H1 (cell line): ENCODE measurements around the gene HACE1. TPM values are rescaled to one million over a fixed set of nuclear protein-coding genes. Genes with fewer than 3 reads are reported as not detected.

ENCODE experiments used
- CTCF ChIA-PET: fragments of 300-600 bp; sonication (Branson Sonifier 250); formaldehyde crosslinking; loops from one replicate; lab custom pipeline; 2021; ENCODE audit not compliant: partially characterized antibody; lab: Charles Lee
- POLR2A ChIA-PET: fragments of 300-600 bp; sonication (Branson Sonifier 250); formaldehyde crosslinking; loops from one replicate; lab custom pipeline; 2021; ENCODE audit warnings: inconsistent platforms; ENCODE audit not compliant: partially characterized antibody; lab: Charles Lee
- DNase-seq, 2 experiments: peaks; one replicate each; pipeline versions ENCODE4 v3.0.0 to v3.0.0-alpha.2; 2010 to 2022; ENCODE audit warnings: low spot score in 2 of 2, low read depth in 1 of 2, mixed read lengths in 1 of 2
- FAIRE-seq: peaks from 2 replicates; lab custom pipeline; 2011; peaks lifted over from hg19 to GRCh38; lab: Jason Lieb, UNC
- H2AFZ ChIP-seq: 2 replicates; pipeline ENCODE4 v1.8.1; 2012; ENCODE audit warnings: low read length, inconsistent platforms
- H2AK5ac ChIP-seq: 2 replicates; pipeline ENCODE4 v1.6.1; 2013; ENCODE audit warnings: low read depth, low read length
- H2BK120ac ChIP-seq: replicated peaks from 2 replicates; pipeline ENCODE3; 2013; ENCODE audit warnings: low read depth, low read length, inconsistent platforms
- H2BK12ac ChIP-seq: 2 replicates; pipeline ENCODE4 v1.6.1; 2013; ENCODE audit warnings: low read depth, low read length
- H2BK15ac ChIP-seq: 2 replicates; pipeline ENCODE4 v1.6.1; 2013; ENCODE audit warnings: low read length
- H2BK20ac ChIP-seq: 2 replicates; pipeline ENCODE4 v1.6.1; 2013; ENCODE audit warnings: low read length
- H2BK5ac ChIP-seq: 2 replicates; pipeline ENCODE4 v1.6.1; 2013; ENCODE audit warnings: low read depth, low read length
- H3K14ac ChIP-seq: 2 replicates; pipeline ENCODE4 v1.6.1; 2013; ENCODE audit warnings: inconsistent platforms; ENCODE audit not compliant: insufficient read length
- H3K18ac ChIP-seq: 2 replicates; pipeline ENCODE4 v1.6.1; 2013; ENCODE audit warnings: low read length; ENCODE audit errors: extremely low read depth
- H3K23ac ChIP-seq: 2 replicates; pipeline ENCODE4 v1.6.1; 2013; ENCODE audit warnings: inconsistent platforms; ENCODE audit not compliant: insufficient read length
- H3K23me2 ChIP-seq: 2 replicates; pipeline ENCODE4 v1.6.1; 2013; ENCODE audit warnings: low read depth, low read length
- H3K27ac ChIP-seq: 2 replicates; pipeline ENCODE4 v1.6.1; 2011; ENCODE audit warnings: low read depth, low read length, inconsistent platforms
- H3K27me3 ChIP-seq, 4 experiments: replicated peaks in 1 of 4; 1 replicate in 1 of 4; 2 replicates in 3 of 4; pipeline versions ENCODE4 v1.6.1 to v1.8.1; 2011 to 2013; ENCODE audit warnings: low read length in 3 of 4, mild to moderate bottlenecking in 3 of 4, inconsistent platforms in 2 of 4, mixed read lengths in 2 of 4, moderate library complexity in 1 of 4; ENCODE audit not compliant: control insufficient read depth in 3 of 4, insufficient read depth in 3 of 4; ENCODE audit errors: extremely low read depth in 1 of 4
- H3K36me3 ChIP-seq, 4 experiments: 2 replicates each; pipeline versions ENCODE4 v1.6.1 to v1.8.1; 2011 to 2013; ENCODE audit warnings: mild to moderate bottlenecking in 4 of 4, low read length in 3 of 4, moderate library complexity in 2 of 4, control low read depth in 1 of 4, inconsistent platforms in 1 of 4; ENCODE audit not compliant: insufficient read depth in 4 of 4, control insufficient read depth in 2 of 4
- H3K4ac ChIP-seq: replicated peaks from 2 replicates; pipeline ENCODE3; 2013; ENCODE audit warnings: low read length, low read depth, mixed read lengths, inconsistent platforms; ENCODE audit not compliant: insufficient read length
- H3K4me1 ChIP-seq, 4 experiments: replicated peaks in 1 of 4; 1 replicate in 1 of 4; 2 replicates in 3 of 4; pipeline versions ENCODE4 v1.6.1 to v1.8.1; 2011 to 2013; ENCODE audit warnings: low read length in 3 of 4, inconsistent platforms in 2 of 4, mixed read lengths in 1 of 4; ENCODE audit not compliant: insufficient read depth in 4 of 4, control insufficient read depth in 3 of 4
- H3K4me2 ChIP-seq, 2 experiments: 2 replicates each; pipeline versions ENCODE4 v1.6.1 to v1.8.1; 2011 to 2013; ENCODE audit warnings: low read depth in 2 of 2, low read length in 2 of 2, control low read depth in 1 of 2, inconsistent platforms in 1 of 2, mild to moderate bottlenecking in 1 of 2; ENCODE audit not compliant: insufficient read depth in 1 of 2
- H3K4me3 ChIP-seq, 4 experiments: fragments of 200-600, 300-600 bp in 1 of 4; sonication (generic), shearing (Covaris generic), sonication (Bioruptor Twin) in 1 of 4; 2 replicates each; pipeline versions ENCODE4 v1.5.1 to v1.8.1; 2011 to 2016; ENCODE audit warnings: low read length in 4 of 4, low read depth in 3 of 4, control low read depth in 2 of 4, inconsistent platforms in 2 of 4, mild to moderate bottlenecking in 2 of 4, mixed read lengths in 1 of 4, moderate library complexity in 1 of 4; ENCODE audit not compliant: insufficient read depth in 2 of 4; ENCODE audit errors: extremely low read depth in 1 of 4
- H3K56ac ChIP-seq: replicated peaks from 2 replicates; pipeline ENCODE3; 2013; ENCODE audit warnings: low read depth, mild to moderate bottlenecking, mixed read lengths, low read length, inconsistent platforms; ENCODE audit not compliant: insufficient read length
- H3K79me1 ChIP-seq: 2 replicates; pipeline ENCODE4 v1.6.1; 2013; ENCODE audit warnings: low read depth, low read length, control low read depth
- H3K79me2 ChIP-seq, 2 experiments: 2 replicates each; pipeline versions ENCODE4 v1.6.1 to v1.8.1; 2012 to 2013; ENCODE audit warnings: low read length in 2 of 2, mild to moderate bottlenecking in 2 of 2, inconsistent platforms in 1 of 2; ENCODE audit not compliant: insufficient read depth in 2 of 2, control insufficient read depth in 1 of 2
- H3K9ac ChIP-seq, 4 experiments: replicated peaks in 1 of 4; 1 replicate in 1 of 4; 2 replicates in 3 of 4; pipeline versions ENCODE4 v1.6.1 to v1.8.1; 2011 to 2013; ENCODE audit warnings: low read depth in 3 of 4, low read length in 3 of 4, control low read depth in 2 of 4, mild to moderate bottlenecking in 2 of 4, moderate library complexity in 2 of 4, inconsistent platforms in 1 of 4; ENCODE audit errors: extremely low read depth in 1 of 4
- H3K9me3 ChIP-seq, 2 experiments: 2 replicates each; pipeline versions ENCODE4 v1.6.1 to v1.8.1; 2012 to 2013; ENCODE audit warnings: mild to moderate bottlenecking in 2 of 2, moderate library complexity in 2 of 2, control low read depth in 1 of 2, inconsistent platforms in 1 of 2, low read depth in 1 of 2, low read length in 1 of 2, mixed read lengths in 1 of 2; ENCODE audit not compliant: insufficient read depth in 2 of 2
- H4K20me1 ChIP-seq, 2 experiments: replicated peaks in 1 of 2; 2 replicates each; pipeline versions ENCODE3 to v1.8.1; 2011 to 2013; ENCODE audit warnings: inconsistent platforms in 2 of 2, low read length in 2 of 2, mild to moderate bottlenecking in 1 of 2; ENCODE audit not compliant: insufficient read depth in 2 of 2, control insufficient read depth in 1 of 2
- H4K5ac ChIP-seq: 2 replicates; pipeline ENCODE4 v1.6.1; 2013; ENCODE audit warnings: low read length, low read depth, mixed read lengths, inconsistent platforms; ENCODE audit not compliant: insufficient read length
- H4K8ac ChIP-seq: 2 replicates; pipeline ENCODE4 v1.8.0; 2013; ENCODE audit warnings: mild to moderate bottlenecking, moderate library complexity, low read length, inconsistent platforms; ENCODE audit not compliant: insufficient read depth; ENCODE audit errors: extremely low read depth
- H4K91ac ChIP-seq: replicated peaks from 2 replicates; pipeline ENCODE3; 2013; ENCODE audit warnings: low read length, mixed read lengths, inconsistent platforms; ENCODE audit not compliant: insufficient read length
- ASH2L ChIP-seq: fragments of 200-600, 300-600 bp; sonication (generic); IDR thresholded peaks from one replicate; pipeline ENCODE4 v1.7.1; 2017; ENCODE audit warnings: low read length
- BRCA1 ChIP-seq: IDR thresholded peaks from 2 replicates; pipeline ENCODE4 v1.6.1; 2012; ENCODE audit warnings: low read depth, low read length, improper control_type of control experiment
- CBX8 ChIP-seq: fragments of 300-800, 300-1000 bp; sonication (generic); IDR thresholded peaks from 2 replicates; pipeline ENCODE4 v1.7.1; 2016; ENCODE audit warnings: low read depth, low read length, borderline replicate concordance
- EGR1 ChIP-seq: IDR thresholded peaks from 2 replicates; pipeline ENCODE4 v1.6.1; 2011; ENCODE audit warnings: low read depth, low read length, borderline replicate concordance
- JUN ChIP-seq: IDR thresholded peaks from 2 replicates; pipeline ENCODE4 v1.6.1; 2011; ENCODE audit warnings: low read depth, mild to moderate bottlenecking, improper control_type of control experiment, low read length
- PHF8 ChIP-seq: fragments of 200-600 bp; sonication (generic); conservative IDR thresholded peaks from 2 replicates; pipeline ENCODE4 v1.7.1; 2012; ENCODE audit warnings: low read depth, mild to moderate bottlenecking, inconsistent platforms, low read length, moderate library complexity
- RAD21 ChIP-seq, 2 experiments: IDR thresholded peaks in 1 of 2; conservative IDR thresholded peaks in 1 of 2; 2 replicates each; pipeline ENCODE4 v1.6.1; 2011; ENCODE audit warnings: low read depth in 2 of 2, low read length in 2 of 2, improper control_type of control experiment in 1 of 2, inconsistent platforms in 1 of 2, mild to moderate bottlenecking in 1 of 2, moderate library complexity in 1 of 2
- RBBP5 ChIP-seq: IDR thresholded peaks from 2 replicates; pipeline ENCODE4 v1.7.1; 2012; ENCODE audit warnings: low read depth, mild to moderate bottlenecking, inconsistent platforms, low read length, moderate library complexity, borderline replicate concordance
- RNF2 ChIP-seq: fragments of 200-900, 300-1000 bp; sonication (generic); IDR thresholded peaks from 2 replicates; pipeline ENCODE4 v1.7.1; 2016; ENCODE audit warnings: borderline replicate concordance, low read depth, mild to moderate bottlenecking, antibody characterized with exemption, low read length; ENCODE audit not compliant: poor library complexity, severe bottlenecking; ENCODE audit errors: missing control alignments
- RXRA ChIP-seq: IDR thresholded peaks from 2 replicates; pipeline ENCODE4 v1.6.1; 2011; ENCODE audit warnings: low read depth, mild to moderate bottlenecking, low read length, moderate library complexity; ENCODE audit not compliant: insufficient read depth
- SIRT6 ChIP-seq: IDR thresholded peaks from one replicate; pipeline ENCODE4 v1.7.1; 2012; ENCODE audit warnings: low read length, inconsistent platforms
- SIX5 ChIP-seq: IDR thresholded peaks from 2 replicates; pipeline ENCODE4 v1.6.1; 2011; ENCODE audit warnings: mild to moderate bottlenecking, low read depth, low read length
- SRF ChIP-seq: IDR thresholded peaks from 2 replicates; pipeline ENCODE4 v1.6.1; 2011; ENCODE audit warnings: mild to moderate bottlenecking, low read depth, low read length, moderate library complexity
- TAF7 ChIP-seq: optimal IDR thresholded peaks from 2 replicates; pipeline ENCODE3; 2011; ENCODE audit warnings: low read depth, mild to moderate bottlenecking, inconsistent platforms, low read length, moderate library complexity, borderline replicate concordance
- TBP ChIP-seq: IDR thresholded peaks from 2 replicates; pipeline ENCODE4 v1.6.1; 2011; ENCODE audit warnings: low read depth, low read length, improper control_type of control experiment
- YY1 ChIP-seq: IDR thresholded peaks from 2 replicates; pipeline ENCODE4 v1.6.1; 2011; ENCODE audit warnings: low read depth, mild to moderate bottlenecking, low read length
- polyA plus RNA-seq, 7 experiments: library from polyadenylated mRNA; depleted of rRNA in 3 of 7; stranded (reverse) in 5 of 7; unstranded in 2 of 7; fragments of >200 nt in 5 of 7; fragments of 200-250 nt in 2 of 7; gene quantifications; 1 replicate in 5 of 7; 2 replicates in 1 of 7; 4 replicates in 1 of 7; pipeline versions ENCODE4 v1.2.1 to v1.2.3, GENCODE V29; 2011 to 2013; ENCODE audit warnings: missing spikeins in 2 of 7, mixed read lengths in 2 of 7
- total RNA-seq: library from RNA; stranded (reverse); fragmentation: NEBNext Ultra II Directional; extraction: Animal tissue kit (Norgen Biotek cat#: 25700); gene quantifications from 2 replicates; pipeline ENCODE4 v1.2.1, GENCODE V29; 2021

HACE1 gene
- total and polyA plus RNA-seq, 2 of the 8 experiments (the other 6 are each of a cell fraction or from before 2014, with no cell fraction given) = 7.1 to 21.3 TPM

DNA sequence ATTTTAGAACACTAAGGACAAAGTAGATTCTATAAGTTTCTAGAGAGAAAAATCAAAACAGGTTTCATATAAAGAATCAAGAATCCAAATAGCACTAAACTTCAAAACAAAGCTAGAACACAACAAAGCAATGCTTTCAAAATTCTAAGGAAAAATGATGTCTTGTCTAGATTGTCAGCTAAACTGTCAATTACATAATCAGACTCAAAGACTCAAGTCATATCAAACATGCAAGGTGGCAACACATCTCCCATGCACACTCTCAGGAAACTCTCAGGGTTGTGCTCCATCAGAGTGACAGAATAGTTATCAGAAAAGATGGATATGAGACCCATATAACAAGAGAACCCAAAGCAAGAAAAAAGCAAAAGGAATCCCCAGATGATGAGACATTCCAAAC lies 23.9 kb downstream of the HACE1 start:
- no peak overlapping the region for H3K4me3 ChIP-seq
- H4K5ac ChIP-seq = no peak overlapping the region
- H3K9me3 ChIP-seq = no peaks in the 10 kb centered on the region
- H4K20me1 ChIP-seq = peaks cover 1 to 2% of the 10 kb centered on the region in 2 experiments
- H3K18ac ChIP-seq = no peak overlapping the region
- FAIRE-seq (no peak), DNase-seq (no peak)
- H3K14ac ChIP-seq = no peak overlapping the region
- no peak overlapping the region for H4K91ac ChIP-seq
- H3K27me3 ChIP-seq = no peaks in the 10 kb centered on the region
- no peak overlapping the region for H2BK120ac ChIP-seq
- H3K4me2 ChIP-seq = no peak overlapping the region
- H3K9ac ChIP-seq = no peak overlapping the region
- H2BK5ac ChIP-seq = no peak overlapping the region
- H4K8ac ChIP-seq = no peak overlapping the region
- ChIA-PET CTCF (no interaction called here), POLR2A (interaction anchor here (0.6 kb wide), 1 partner anchor 90 kb away, joined by 3 read pairs; no protein-coding TSS in a partner anchor)
- H3K36me3 ChIP-seq = peaks cover 0 to 5% (median 2%) of the 10 kb centered on the region in 4 experiments; a peak in 5 of 8 replicates
- no peak overlapping the region for H2BK20ac ChIP-seq
- no peak overlapping the region for H3K56ac ChIP-seq
- H3K79me1 ChIP-seq = no peaks in the 10 kb centered on the region; the same call in 1 of the 2 replicates
- no peak overlapping the region for H2BK15ac ChIP-seq
- H2AFZ ChIP-seq = no peak overlapping the region
- H3K23me2 ChIP-seq = no peaks in the 10 kb centered on the region
- H3K27ac ChIP-seq = no peak overlapping the region
- no peak overlapping the region for H3K4ac ChIP-seq
- H3K4me1 ChIP-seq = no peaks in the 10 kb centered on the region
- no peak overlapping the region for H3K23ac ChIP-seq
- H2AK5ac ChIP-seq = no peak overlapping the region
- H3K79me2 ChIP-seq = no peaks in the 10 kb centered on the region
- no peak overlapping the region for H2BK12ac ChIP-seq
- TF ChIP-seq TBP = no peak
- no peak for TF ChIP-seq RBBP5
- TF ChIP-seq PHF8 = no peak
- no peak for TF ChIP-seq EGR1
- TF ChIP-seq RXRA = no peak
- TF ChIP-seq SIX5 = no peak
- TF ChIP-seq BRCA1 = no peak
- no peak for TF ChIP-seq ASH2L
- no peak for TF ChIP-seq YY1
- no peak for TF ChIP-seq CBX8
- no peak for TF ChIP-seq TAF7
- TF ChIP-seq SIRT6 = no peak
- no peak for TF ChIP-seq RAD21 (IDR thresholded peaks at IDR 0.05 in 1 of 2, conservative IDR thresholded peaks at IDR 0.05 in 1 of 2; ENCODE audit: low read depth in 2 of 2, low read length in 2 of 2)
- no peak for TF ChIP-seq SRF
- no peak for TF ChIP-seq JUN
- TF ChIP-seq RNF2 = no peak
